ENCODE data around the gene ACOXL. TPM values are rescaled to one million over a fixed set of nuclear protein-coding genes. Genes with fewer than 3 reads are reported as not detected.
A peak's percentile ranks its signal among the peaks of the same experiment; 100 is the strongest.

ACOXL gene
- total RNA-seq, 2 experiments from 2014 or later: not detected

DNA sequence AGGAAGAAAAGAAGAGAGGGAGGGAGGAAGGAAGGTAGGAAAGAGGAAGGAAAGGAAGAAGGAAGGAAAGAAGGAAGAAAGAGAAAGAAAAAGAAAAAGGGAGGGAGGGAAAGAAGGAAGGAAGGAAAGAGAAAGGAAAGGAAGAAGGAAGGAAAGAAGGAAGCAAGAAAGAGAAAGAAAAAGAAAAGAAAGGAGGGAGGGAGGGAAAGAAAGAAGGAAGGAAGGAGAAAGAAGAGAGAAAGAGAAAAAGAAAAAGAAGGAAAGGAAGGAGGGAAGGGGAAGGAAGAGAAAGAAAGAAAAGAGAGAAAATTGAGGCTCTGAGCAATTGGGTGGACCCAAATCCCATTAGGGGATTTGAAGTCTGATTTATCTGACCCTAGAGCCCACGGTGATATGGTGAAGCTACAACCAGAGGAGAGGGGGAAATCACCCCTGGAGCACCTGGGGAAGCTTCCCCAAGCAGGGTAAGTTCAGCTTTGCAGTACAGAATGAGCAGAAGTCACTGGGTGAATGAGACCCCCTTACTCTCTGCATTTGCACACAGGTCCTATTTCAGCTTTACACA lies 210.8 kb downstream of the ACOXL start:
- POLR2A ChIA-PET: no interaction called here
- no peaks in the 10 kb centered on the region for H3K4me1 ChIP-seq (ENCODE audit: insufficient read depth, low read length)
- H3K27me3 ChIP-seq (ENCODE audit: control insufficient read depth in 1 of 2, insufficient read depth in 2 of 2, low read length in 2 of 2): no peaks in the 10 kb centered on the region
- H3K4me1 Mint-ChIP-seq (ENCODE audit: low read depth): no peaks in the 10 kb centered on the region
- H3K36me3 ChIP-seq (ENCODE audit: insufficient read depth, low read length): no peaks in the 10 kb centered on the region
- intact Hi-C loops (cut with DNase I, micrococcal nuclease): no loop called here
- H3K27ac Mint-ChIP-seq: no peak overlapping the region
- H3K36me3 Mint-ChIP-seq (ENCODE audit: low read depth): no peaks in the 10 kb centered on the region
- H3K4me3 ChIP-seq (ENCODE audit: low read length): no peak overlapping the region
- H3K27me3 Mint-ChIP-seq: no peaks in the 10 kb centered on the region
- H3K27ac ChIP-seq (ENCODE audit: low read depth in 1 of 2, low read length in 2 of 2): no peak overlapping the region
- CTCF ChIA-PET: no interaction called here
- no peaks in the 10 kb centered on the region for H3K9me3 ChIP-seq (ENCODE audit: control insufficient read depth in 1 of 2, insufficient read depth in 1 of 2, low read length in 2 of 2)
- no peak for DNase-seq
- no peak for ATAC-seq (ENCODE audit: poor library complexity)
- H3K4me3 Mint-ChIP-seq: no peak overlapping the region
- TF ChIP-seq, protein P1, sequence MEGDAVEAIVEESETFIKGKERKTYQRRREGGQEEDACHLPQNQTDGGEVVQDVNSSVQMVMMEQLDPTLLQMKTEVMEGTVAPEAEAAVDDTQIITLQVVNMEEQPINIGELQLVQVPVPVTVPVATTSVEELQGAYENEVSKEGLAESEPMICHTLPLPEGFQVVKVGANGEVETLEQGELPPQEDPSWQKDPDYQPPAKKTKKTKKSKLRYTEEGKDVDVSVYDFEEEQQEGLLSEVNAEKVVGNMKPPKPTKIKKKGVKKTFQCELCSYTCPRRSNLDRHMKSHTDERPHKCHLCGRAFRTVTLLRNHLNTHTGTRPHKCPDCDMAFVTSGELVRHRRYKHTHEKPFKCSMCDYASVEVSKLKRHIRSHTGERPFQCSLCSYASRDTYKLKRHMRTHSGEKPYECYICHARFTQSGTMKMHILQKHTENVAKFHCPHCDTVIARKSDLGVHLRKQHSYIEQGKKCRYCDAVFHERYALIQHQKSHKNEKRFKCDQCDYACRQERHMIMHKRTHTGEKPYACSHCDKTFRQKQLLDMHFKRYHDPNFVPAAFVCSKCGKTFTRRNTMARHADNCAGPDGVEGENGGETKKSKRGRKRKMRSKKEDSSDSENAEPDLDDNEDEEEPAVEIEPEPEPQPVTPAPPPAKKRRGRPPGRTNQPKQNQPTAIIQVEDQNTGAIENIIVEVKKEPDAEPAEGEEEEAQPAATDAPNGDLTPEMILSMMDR (IDR thresholded peaks at IDR 0.05): no peak
- peaks cover 5% of the 10 kb centered on the region for H3K9me3 Mint-ChIP-seq

DNA sequence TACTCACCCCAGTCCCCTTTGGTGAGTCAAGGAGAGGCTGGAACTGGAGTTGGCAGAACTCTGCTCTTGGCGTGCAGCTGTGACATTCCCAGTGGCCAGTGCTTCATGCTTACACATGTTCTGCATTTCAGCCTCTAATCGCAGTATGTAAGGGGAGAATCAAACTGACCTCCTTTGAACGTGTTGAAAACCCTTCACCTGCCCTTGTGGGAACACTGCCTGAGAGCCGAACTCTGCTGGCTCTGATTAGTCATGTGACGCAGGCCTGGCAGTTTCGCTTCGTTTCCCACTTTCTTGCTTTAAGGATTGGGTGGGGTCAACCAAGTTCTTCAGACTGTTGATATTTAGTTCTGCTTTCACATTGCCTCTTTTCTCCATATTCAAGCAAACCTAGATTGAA lies 214.5 kb downstream of the ACOXL start:
- ATAC-seq (ENCODE audit: poor library complexity) (no peak), DNase-seq (peak in 3 of 14 experiments; percentile 13 to 22 (median 14))
- H3K27ac Mint-ChIP-seq: no peak overlapping the region
- TF ChIP-seq, protein P1 (IDR thresholded peaks at IDR 0.05): no peak
- no peaks in the 10 kb centered on the region for H3K36me3 ChIP-seq (ENCODE audit: insufficient read depth, low read length)
- H3K4me1 Mint-ChIP-seq (ENCODE audit: low read depth): no peaks in the 10 kb centered on the region
- H3K4me3 ChIP-seq (ENCODE audit: low read length): no peak overlapping the region
- intact Hi-C loops (cut with DNase I, micrococcal nuclease): no loop called here
- no peak overlapping the region for H3K4me3 Mint-ChIP-seq
- H3K27ac ChIP-seq (ENCODE audit: low read depth in 1 of 2, low read length in 2 of 2): no peak overlapping the region
- H3K9me3 ChIP-seq (ENCODE audit: control insufficient read depth in 1 of 2, insufficient read depth in 1 of 2, low read length in 2 of 2): no peaks in the 10 kb centered on the region
- peaks cover 5% of the 10 kb centered on the region for H3K9me3 Mint-ChIP-seq
- H3K27me3 Mint-ChIP-seq: no peaks in the 10 kb centered on the region
- no peaks in the 10 kb centered on the region for H3K27me3 ChIP-seq (ENCODE audit: control insufficient read depth in 1 of 2, insufficient read depth in 2 of 2, low read length in 2 of 2)
- ChIA-PET POLR2A (no interaction called here), CTCF (no interaction called here)
- no peaks in the 10 kb centered on the region for H3K4me1 ChIP-seq (ENCODE audit: insufficient read depth, low read length)
- H3K36me3 Mint-ChIP-seq (ENCODE audit: low read depth): no peaks in the 10 kb centered on the region

- no peaks in the 10 kb centered on the region for H3K9me3 ChIP-seq (ENCODE audit: control insufficient read depth in 1 of 2, insufficient read depth in 1 of 2, low read length in 2 of 2)
- Mint-ChIP-seq H3K27me3 (no peaks in the 10 kb centered on the region), H3K9me3 (peaks cover 5% of the 10 kb centered on the region), H3K27ac (no peak overlapping the region), H3K4me1 (ENCODE audit: low read depth) (no peaks in the 10 kb centered on the region), H3K36me3 (ENCODE audit: low read depth) (no peaks in the 10 kb centered on the region), H3K4me3 (no peak overlapping the region)
- H3K4me3 ChIP-seq (ENCODE audit: low read length): no peak overlapping the region
- no peak for ATAC-seq (ENCODE audit: poor library complexity)
- intact Hi-C loops (cut with DNase I, micrococcal nuclease): no loop called here
- CTCF ChIA-PET: no interaction called here
- no peak overlapping the region for H3K27ac ChIP-seq (ENCODE audit: low read depth in 1 of 2, low read length in 2 of 2)
- H3K4me1 ChIP-seq (ENCODE audit: insufficient read depth, low read length): no peaks in the 10 kb centered on the region
- TF ChIP-seq, protein P1 (IDR thresholded peaks at IDR 0.05): no peak
- no peaks in the 10 kb centered on the region for H3K36me3 ChIP-seq (ENCODE audit: insufficient read depth, low read length)
- POLR2A ChIA-PET: no interaction called here
- no peak for DNase-seq
- no peaks in the 10 kb centered on the region for H3K27me3 ChIP-seq (ENCODE audit: control insufficient read depth in 1 of 2, insufficient read depth in 2 of 2, low read length in 2 of 2)
Observed at GRCh38 chr2:110948027-110948674, 215.8 kb downstream of the ACOXL start.

Data from CD4-positive, alpha-beta T cell (primary cell).